Activated CD4-positive, alpha-beta memory T cell treated with anti-CD3 and anti-CD28 coated beads for 36 hours (primary cell): ENCODE measurements around the gene UBE4A. TPM values are rescaled to one million over a fixed set of nuclear protein-coding genes. Genes with fewer than 3 reads are reported as not detected.

Experiments
- CTCF ChIA-PET: fragments of 350-600 bp; sonication (Branson Sonifier 250); formaldehyde crosslinking; loops from one replicate; lab custom pipeline; 2021; ENCODE audit warnings: antibody characterized with exemption, inconsistent platforms; lab: Charles Lee
- POLR2A ChIA-PET: fragments of 350-600 bp; sonication (Branson Sonifier 250); formaldehyde crosslinking; loops from one replicate; lab custom pipeline; 2021; ENCODE audit warnings: antibody characterized with exemption; lab: Charles Lee
- DNase-seq: peaks from one replicate; pipeline ENCODE4 v3.0.0-alpha.2; 2020
- H3K27ac Mint-ChIP-seq: one replicate; pipeline ENCODE4 v1.8.0; 2021; ENCODE audit warnings: mixed read lengths
- H3K27me3 Mint-ChIP-seq: one replicate; pipeline ENCODE4 v1.8.0; 2021; ENCODE audit warnings: mixed read lengths
- H3K36me3 Mint-ChIP-seq: one replicate; pipeline ENCODE4 v1.8.0; 2021; ENCODE audit warnings: mixed read lengths
- H3K4me1 Mint-ChIP-seq: one replicate; pipeline ENCODE4 v1.8.0; 2021; ENCODE audit warnings: low read depth, mixed read lengths
- H3K4me3 Mint-ChIP-seq: one replicate; pipeline ENCODE4 v1.8.0; 2021; ENCODE audit warnings: mild to moderate bottlenecking, mixed read lengths
- H3K9me3 Mint-ChIP-seq: one replicate; pipeline ENCODE4 v1.8.0; 2021; ENCODE audit warnings: mixed read lengths
- intact Hi-C: fragments of 100-400 bp; cut with micrococcal nuclease; formaldehyde crosslinking; loops from one replicate; pipeline ENCODE4 v1.15.1; 2023
- total RNA-seq, 2 experiments: library from RNA; stranded (reverse); gene quantifications; one replicate each; pipeline ENCODE4 v1.2.3, GENCODE V29; 2021

The UBE4A gene
- total RNA-seq, 2 experiments from 2014 or later: 39.1 to 40.4 TPM

DNA sequence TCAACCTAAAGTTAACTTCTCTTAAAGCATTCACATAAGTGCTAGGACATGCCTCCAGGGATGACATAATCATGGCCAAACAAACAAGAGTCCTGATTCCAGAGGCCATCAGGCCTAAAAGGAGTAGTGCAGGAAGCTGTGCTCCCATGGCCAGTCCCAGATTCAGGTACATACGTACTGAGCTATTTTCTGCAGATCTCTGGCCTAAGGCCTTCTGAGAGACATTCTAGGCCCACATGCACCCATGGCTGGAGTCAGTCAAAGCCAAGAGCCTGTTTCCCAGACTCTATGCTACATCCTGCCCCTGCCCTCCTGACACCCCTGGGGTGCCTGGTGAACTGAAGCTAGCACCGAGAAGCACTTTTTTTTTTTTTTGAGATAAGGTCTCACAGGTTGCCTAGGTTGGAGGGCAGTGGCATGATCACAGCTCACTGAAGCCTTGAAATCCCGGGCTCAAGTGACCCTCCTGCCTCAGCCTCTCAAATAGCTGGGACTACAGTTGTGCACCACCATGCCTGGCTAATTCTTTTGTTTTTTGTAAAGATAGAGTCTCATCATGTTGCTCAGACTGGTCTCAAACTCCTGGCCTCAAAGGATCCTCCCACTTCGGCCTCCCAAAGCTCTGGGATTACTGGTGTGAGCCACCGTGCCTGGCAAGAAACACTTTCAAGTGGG, 17.4 kb upstream of the UBE4A start:
- intact Hi-C loops: loop anchor here (2.0 to 5.0 kb wide), 5 partner anchors 55 to 195 kb away; no protein-coding TSS in a partner anchor
- Mint-ChIP-seq H3K9me3 (no peaks in the 10 kb centered on the region), H3K4me1 (peaks cover 48% of the 10 kb centered on the region), H3K27me3 (no peaks in the 10 kb centered on the region), H3K4me3 (peak overlapping the region; percentile 82), H3K36me3 (peaks cover 50% of the 10 kb centered on the region), H3K27ac (peak overlapping the region; percentile 98)
- CTCF ChIA-PET: interaction anchor here (0.7 to 5.0 kb wide), 8 partner anchors 11 to 143 kb away, joined by 3 to 29 read pairs (median 4); partner anchors contain the start of gene CD3E
- POLR2A ChIA-PET: interaction anchor here (0.6 to 1.5 kb wide), 11 partner anchors 9 to 230 kb away, joined by 3 to 11 read pairs (median 4); partner anchors contain the start of genes ARCN1, JAML and MPZL3
- peak; percentile 36 for DNase-seq

DNA sequence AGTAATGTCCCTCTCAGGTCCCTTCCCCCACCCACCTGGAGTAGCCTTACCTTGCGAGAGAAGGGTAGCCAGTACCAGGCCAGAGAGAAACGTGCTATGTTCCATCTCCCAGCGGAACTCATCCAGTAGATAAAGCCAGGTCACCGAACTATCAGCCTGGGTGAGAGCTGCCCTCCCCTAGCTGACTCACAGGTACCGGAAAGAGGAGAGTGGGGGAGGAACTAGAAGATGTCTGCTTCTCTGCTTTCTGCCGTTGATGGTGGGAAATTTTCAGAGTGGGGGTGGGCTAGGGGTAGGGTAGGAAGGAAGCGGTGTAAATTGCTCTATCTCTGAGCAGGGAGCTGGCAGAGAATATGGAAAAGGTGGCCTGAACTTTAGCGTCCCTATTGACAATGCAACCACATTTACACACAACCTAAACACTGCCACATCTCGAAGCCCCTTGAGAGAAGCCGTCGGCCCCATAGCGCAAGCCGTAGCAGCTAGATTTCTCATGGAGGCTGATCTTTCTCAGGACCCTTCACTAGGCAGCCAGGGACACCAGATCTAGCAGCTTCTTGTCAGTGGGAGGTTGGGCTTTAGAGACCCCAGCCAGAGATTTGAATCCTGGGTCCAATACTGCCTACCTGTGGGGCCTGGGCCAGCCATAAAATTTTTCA, 16.8 kb upstream of the UBE4A start, which contains the start of gene CD3D:
Gene CD3D (minus strand): TSS at position 203 of the 659 bp plus-strand sequence. CDS start 98 bp downstream, at position 105.
- H3K36me3 Mint-ChIP-seq: peaks cover 51% of the 10 kb centered on the region
- intact Hi-C loops: loop anchor here (2.0 to 5.0 kb wide), 4 partner anchors 55 to 195 kb away; no protein-coding TSS in a partner anchor
- peak within 1 kb of the TSS; percentile 82 for H3K4me3 Mint-ChIP-seq
- DNase-seq: peak; percentile 85
- peak within 1 kb of the TSS; percentile 98 for H3K27ac Mint-ChIP-seq
- H3K27me3 Mint-ChIP-seq: no peaks in the 10 kb centered on the region
- H3K4me1 Mint-ChIP-seq: peaks cover 52% of the 10 kb centered on the region
- H3K9me3 Mint-ChIP-seq: no peaks in the 10 kb centered on the region
- CTCF ChIA-PET: interaction anchor here (0.6 to 5.0 kb wide), 10 partner anchors 10 to 197 kb away, joined by 3 to 29 read pairs (median 3); partner anchors contain the start of gene CD3E
- POLR2A ChIA-PET: interaction anchor here (0.7 to 1.5 kb wide), 9 partner anchors 8 to 230 kb away, joined by 3 to 11 read pairs (median 4); partner anchors contain the start of genes ARCN1, JAML and MPZL3

- no peaks in the 10 kb centered on the region for H3K9me3 Mint-ChIP-seq
Observed at GRCh38 chr11:118343248-118343647, 16.2 kb upstream of the UBE4A start.

DNA sequence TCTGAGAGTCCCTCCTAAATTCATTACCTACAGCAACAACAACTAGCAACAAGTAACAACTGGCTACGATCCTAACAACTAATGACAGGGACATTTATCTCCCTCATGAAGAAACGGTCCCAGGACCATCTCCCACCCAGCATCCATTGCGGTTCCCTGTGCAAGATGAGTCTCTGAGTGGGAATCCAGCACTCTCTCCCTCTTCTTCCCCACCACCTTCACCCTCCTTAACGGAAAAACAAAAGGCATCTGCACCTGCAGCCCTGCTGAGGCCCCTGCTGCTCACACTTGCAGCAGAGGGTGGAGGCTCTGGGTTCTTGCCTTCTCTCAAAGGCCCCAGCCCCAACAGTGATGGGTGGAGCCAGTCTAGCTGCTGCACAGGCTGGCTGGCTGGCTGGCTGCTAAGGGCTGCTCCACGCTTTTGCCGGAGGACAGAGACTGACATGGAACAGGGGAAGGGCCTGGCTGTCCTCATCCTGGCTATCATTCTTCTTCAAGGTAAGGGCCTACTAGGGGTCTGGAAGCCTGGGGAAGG, 15.4 kb upstream of the UBE4A start, which contains the start of gene CD3G:
Gene CD3G (plus strand): TSS at position 364 of the 535 bp plus-strand sequence. CDS start 80 bp downstream, at position 444.
- Mint-ChIP-seq H3K4me3 (peak within 1 kb of the TSS; percentile 82), H3K27ac (peak within 1 kb of the TSS; percentile 98), H3K9me3 (no peaks in the 10 kb centered on the region), H3K36me3 (peaks cover 47% of the 10 kb centered on the region), H3K4me1 (peaks cover 52% of the 10 kb centered on the region), H3K27me3 (no peaks in the 10 kb centered on the region)
- POLR2A ChIA-PET: interaction anchor here (0.6 kb wide), 2 partner anchors 107 to 145 kb away, joined by 3 read pairs; no protein-coding TSS in a partner anchor
- intact Hi-C loops: loop anchor here (1.0 to 5.0 kb wide), 7 partner anchors 9 to 197 kb away; partner anchors contain the start of gene UBE4A
- CTCF ChIA-PET: interaction anchor here (0.7 to 5.1 kb wide), 5 partner anchors 9 to 146 kb away, joined by 3 to 34 read pairs (median 16); partner anchors contain the start of gene CD3E
- DNase-seq: peak; percentile 81

More at GRCh38 chr11:118343248-118343647, 16.2 kb upstream of the UBE4A start:
- H3K27ac Mint-ChIP-seq: peak overlapping the region; percentile 98
- H3K36me3 Mint-ChIP-seq: peaks cover 48% of the 10 kb centered on the region
- peak overlapping the region; percentile 82 for H3K4me3 Mint-ChIP-seq
- ChIA-PET POLR2A (interaction anchor here (1.0 to 1.4 kb wide), 2 partner anchors 111 to 119 kb away, joined by 3 to 11 read pairs; partner anchors contain the start of gene JAML), CTCF (interaction anchor here (0.8 to 5.0 kb wide), 4 partner anchors 10 to 197 kb away, joined by 3 to 29 read pairs (median 18); partner anchors contain the start of gene CD3E)
- peaks cover 51% of the 10 kb centered on the region for H3K4me1 Mint-ChIP-seq
- peak; percentile 68 for DNase-seq
- no peaks in the 10 kb centered on the region for H3K27me3 Mint-ChIP-seq
- intact Hi-C loops: loop anchor here (2.0 to 5.0 kb wide), 4 partner anchors 54 to 196 kb away; no protein-coding TSS in a partner anchor

DNA sequence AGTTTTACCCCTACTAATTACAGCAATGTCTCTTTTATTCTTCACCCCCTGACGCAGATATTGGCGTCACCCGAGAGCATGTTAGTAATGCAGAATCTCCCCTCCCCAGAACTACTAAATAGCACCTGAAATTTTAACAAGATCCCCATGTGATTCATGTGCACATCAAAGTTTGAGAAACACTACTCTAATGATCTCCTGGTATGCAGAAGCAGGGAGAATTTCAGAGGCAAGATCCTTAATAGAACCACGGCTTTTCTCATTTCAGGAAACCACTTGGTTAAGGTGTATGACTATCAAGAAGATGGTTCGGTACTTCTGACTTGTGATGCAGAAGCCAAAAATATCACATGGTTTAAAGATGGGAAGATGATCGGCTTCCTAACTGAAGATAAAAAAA, 9.9 kb upstream of the UBE4A start:
- Mint-ChIP-seq H3K27me3 (no peaks in the 10 kb centered on the region), H3K4me1 (peaks cover 44% of the 10 kb centered on the region), H3K36me3 (peaks cover 45% of the 10 kb centered on the region), H3K27ac (peak overlapping the region; percentile 20), H3K9me3 (no peaks in the 10 kb centered on the region), H3K4me3 (no peak overlapping the region)
- no peak for DNase-seq
- intact Hi-C loops: no loop called here
- ChIA-PET POLR2A (interaction anchor here (1.5 kb wide), 1 partner anchor 9 kb away, joined by 3 read pairs; no protein-coding TSS in a partner anchor), CTCF (interaction anchor here (0.9 to 2.5 kb wide), 3 partner anchors 54 to 178 kb away, joined by 3 to 7 read pairs (median 3); no protein-coding TSS in a partner anchor)

DNA sequence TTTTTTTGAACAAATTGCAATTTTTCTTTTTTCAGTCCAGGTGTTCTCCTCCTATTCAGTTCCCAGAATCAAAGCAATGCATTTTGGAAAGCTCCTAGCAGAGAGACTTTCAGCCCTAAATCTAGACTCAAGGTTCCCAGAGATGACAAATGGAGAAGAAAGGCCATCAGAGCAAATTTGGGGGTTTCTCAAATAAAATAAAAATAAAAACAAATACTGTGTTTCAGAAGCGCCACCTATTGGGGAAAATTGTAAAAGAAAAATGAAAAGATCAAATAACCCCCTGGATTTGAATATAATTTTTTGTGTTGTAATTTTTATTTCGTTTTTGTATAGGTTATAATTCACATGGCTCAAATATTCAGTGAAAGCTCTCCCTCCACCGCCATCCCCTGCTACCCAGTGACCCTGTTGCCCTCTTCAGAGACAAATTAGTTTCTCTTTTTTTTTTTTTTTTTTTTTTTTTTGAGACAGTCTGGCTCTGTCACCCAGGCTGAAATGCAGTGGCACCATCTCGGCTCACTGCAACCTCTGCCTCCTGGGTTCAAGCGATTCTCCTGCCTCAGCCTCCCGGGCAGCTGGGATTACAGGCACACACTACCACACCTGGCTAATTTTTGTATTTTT, 6.2 kb upstream of the UBE4A start:
- Mint-ChIP-seq H3K9me3 (no peaks in the 10 kb centered on the region), H3K36me3 (peaks cover 33% of the 10 kb centered on the region), H3K27ac (peak overlapping the region; percentile 71), H3K4me3 (no peak overlapping the region), H3K4me1 (peaks cover 23% of the 10 kb centered on the region), H3K27me3 (no peaks in the 10 kb centered on the region)
- no peak for DNase-seq
- CTCF ChIA-PET: interaction anchor here (0.6 to 4.3 kb wide), 15 partner anchors 10 to 182 kb away, joined by 3 to 19 read pairs (median 4); partner anchors contain the start of genes CD3D, CD3E and CD3G
- POLR2A ChIA-PET: no interaction called here
- intact Hi-C loops: loop anchor here (1.0 kb wide), 2 partner anchors 9 to 47 kb away; partner anchors contain the start of gene CD3G

DNA sequence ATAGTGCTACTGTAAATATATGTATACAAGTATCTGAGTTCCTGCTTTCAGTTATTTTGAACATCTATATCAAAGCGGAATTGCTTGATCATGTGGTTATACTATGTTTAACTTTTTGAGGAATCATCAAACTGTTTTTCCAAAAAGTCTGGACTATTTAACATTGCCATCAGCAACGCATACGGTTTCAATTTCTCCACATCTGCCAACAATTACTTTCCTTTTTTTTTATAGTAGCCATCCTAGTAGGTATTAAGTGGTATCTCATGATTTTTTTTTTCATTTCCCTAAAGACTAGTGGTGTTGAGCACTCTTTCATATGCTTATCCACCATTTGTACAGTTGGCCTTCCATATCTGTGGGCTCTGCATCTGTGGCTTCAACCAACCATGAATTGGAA, 1.3 kb upstream of the UBE4A start:
- Mint-ChIP-seq H3K27me3 (peaks cover 2% of the 10 kb centered on the region), H3K36me3 (peaks cover 8% of the 10 kb centered on the region), H3K27ac (peak overlapping the region; percentile 93), H3K9me3 (no peaks in the 10 kb centered on the region), H3K4me3 (no peak overlapping the region), H3K4me1 (peaks cover 41% of the 10 kb centered on the region)
- intact Hi-C loops: loop anchor here (2.0 to 5.0 kb wide), 4 partner anchors 13 to 213 kb away; partner anchors contain the start of genes ATP5MG and CD3G
- CTCF ChIA-PET: no interaction called here
- POLR2A ChIA-PET: interaction anchor here (0.6 kb wide), 1 partner anchor 16 kb away, joined by 6 read pairs; no protein-coding TSS in a partner anchor
- no peak for DNase-seq

DNA sequence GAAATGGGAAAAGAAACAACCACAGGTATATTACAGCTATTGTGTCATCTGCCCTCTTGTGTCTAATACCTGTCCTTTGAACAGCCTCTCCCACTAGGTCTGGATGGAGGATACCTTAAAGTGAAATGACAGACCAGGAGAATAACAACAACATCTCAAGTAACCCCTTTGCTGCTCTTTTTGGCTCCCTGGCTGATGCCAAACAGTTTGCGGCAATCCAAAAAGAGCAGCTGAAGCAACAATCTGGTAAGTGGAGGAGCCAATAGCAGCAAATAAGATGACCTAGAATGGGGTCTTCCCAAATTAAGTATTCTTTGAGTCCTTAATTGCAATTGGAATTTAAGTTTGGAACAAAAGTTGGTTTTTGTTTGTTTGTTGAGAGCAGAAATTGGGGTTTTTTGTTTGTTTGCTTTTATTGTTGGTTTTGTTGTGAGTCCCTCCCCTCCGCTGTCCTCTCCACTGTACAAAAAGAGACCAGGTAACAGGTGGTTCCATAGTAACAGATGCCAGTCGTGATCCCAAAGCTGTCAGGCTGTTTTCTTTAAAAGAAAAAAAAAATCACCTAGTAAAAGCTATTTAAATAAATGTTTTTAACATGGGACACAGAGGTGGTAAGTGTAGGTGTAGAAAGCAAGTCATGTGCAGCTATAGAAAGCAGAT, 5.7 kb downstream of the UBE4A start:
- no peaks in the 10 kb centered on the region for H3K27me3 Mint-ChIP-seq
- no peak for DNase-seq
- peaks cover 35% of the 10 kb centered on the region for H3K4me1 Mint-ChIP-seq
- H3K36me3 Mint-ChIP-seq: peaks cover 26% of the 10 kb centered on the region
- no peak overlapping the region for H3K27ac Mint-ChIP-seq
- ChIA-PET POLR2A (interaction anchor here (0.5 kb wide), 1 partner anchor 162 kb away, joined by 3 read pairs; no protein-coding TSS in a partner anchor), CTCF (interaction anchor here (0.7 to 3.8 kb wide), 7 partner anchors 13 to 193 kb away, joined by 3 to 14 read pairs (median 4); no protein-coding TSS in a partner anchor)
- no peak overlapping the region for H3K4me3 Mint-ChIP-seq
- intact Hi-C loops: loop anchor here (2.0 kb wide), 1 partner anchor 34 kb away; no protein-coding TSS in a partner anchor
- no peaks in the 10 kb centered on the region for H3K9me3 Mint-ChIP-seq

DNA sequence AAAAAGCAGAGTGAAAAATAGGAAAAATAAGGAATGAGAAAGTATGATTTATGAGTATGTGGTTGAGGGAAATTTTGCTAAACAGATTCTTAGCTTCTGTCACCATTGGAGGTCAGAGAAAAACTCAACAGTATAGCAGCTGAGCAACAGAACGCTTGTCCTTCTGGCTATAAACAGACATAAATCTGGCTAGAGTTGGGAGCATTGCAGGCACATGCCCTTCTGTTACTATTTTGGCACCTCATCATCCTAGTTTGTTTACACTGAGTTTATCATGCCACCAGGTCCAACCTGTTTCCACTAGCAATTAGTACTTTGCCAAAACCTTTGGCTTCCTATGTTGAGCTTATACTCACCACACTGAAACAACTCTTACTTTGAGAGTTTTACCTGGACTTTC, 6.9 kb downstream of the UBE4A start:
- intact Hi-C loops: no loop called here

GRCh38 chr11:118370774-118371173, 11.4 kb downstream of the UBE4A start:
- Mint-ChIP-seq H3K4me3 (no peak overlapping the region), H3K9me3 (no peaks in the 10 kb centered on the region), H3K27me3 (no peaks in the 10 kb centered on the region), H3K36me3 (peaks cover 54% of the 10 kb centered on the region), H3K27ac (peak overlapping the region; percentile 5), H3K4me1 (peaks cover 1% of the 10 kb centered on the region)
- no peak for DNase-seq
- intact Hi-C loops: no loop called here
- ChIA-PET CTCF (no interaction called here), POLR2A (no interaction called here)

More for the DNA sequence above, 6.9 kb downstream of the UBE4A start:
- no peak for DNase-seq
- peaks cover 34% of the 10 kb centered on the region for H3K36me3 Mint-ChIP-seq
- no peaks in the 10 kb centered on the region for H3K9me3 Mint-ChIP-seq
- ChIA-PET POLR2A (no interaction called here), CTCF (interaction anchor here (2.3 to 3.8 kb wide), 2 partner anchors 14 to 168 kb away, joined by 5 to 14 read pairs; no protein-coding TSS in a partner anchor)
- H3K4me3 Mint-ChIP-seq: no peak overlapping the region
- no peak overlapping the region for H3K27ac Mint-ChIP-seq
- no peaks in the 10 kb centered on the region for H3K27me3 Mint-ChIP-seq
- peaks cover 26% of the 10 kb centered on the region for H3K4me1 Mint-ChIP-seq
